HG03159 (cell line): ENCODE data around the gene TUBA3E.
A peak's percentile ranks its signal among the peaks of the same experiment; 100 is the strongest.
"Not testable (repeated sequence)": the region's sequence is repeated elsewhere in the genome, so short reads cannot be mapped to it uniquely, and the experiment has no call there.

Source experiments
- ATAC-seq: cut with Tn5 transposase; IDR thresholded peaks from one replicate; pipeline ENCODE4 v1.9.1; 2021; ENCODE audit warnings: mild to moderate bottlenecking, moderate library complexity; ENCODE audit not compliant: unreplicated experiment

The TUBA3E gene

GRCh38 chr2:130192451-130192850 lies 5.8 kb downstream of the TUBA3E start:
- not testable (repeated sequence) for ATAC-seq

- not testable (repeated sequence) for ATAC-seq
Observed at GRCh38 chr2:130191319-130191718, 6.9 kb downstream of the TUBA3E start.

GRCh38 chr2:130190237-130190636 lies 8.0 kb downstream of the TUBA3E start:
- ATAC-seq: no peak

- ATAC-seq: not testable (repeated sequence)
Observed at GRCh38 chr2:130188958-130189357, 9.3 kb downstream of the TUBA3E start.

- not testable (repeated sequence) for ATAC-seq
Observed at GRCh38 chr2:130187859-130188792, 10.1 kb downstream of the TUBA3E start.

- ATAC-seq: no peak
Observed at GRCh38 chr2:130187268-130187667, 11.0 kb downstream of the TUBA3E start.

GRCh38 chr2:130186391-130186790 lies 11.8 kb downstream of the TUBA3E start:
- no peak for ATAC-seq

- no peak for ATAC-seq
Observed at GRCh38 chr2:130185896-130186295, 12.3 kb downstream of the TUBA3E start.

GRCh38 chr2:130185436-130185835 lies 12.8 kb downstream of the TUBA3E start:
- ATAC-seq: no peak

GRCh38 chr2:130183512-130184373 lies 14.5 kb downstream of the TUBA3E start:
- ATAC-seq: no peak

- peak; percentile 18 for ATAC-seq
Observed at GRCh38 chr2:130182826-130183511, 15.3 kb downstream of the TUBA3E start.

- peak; percentile 83 for ATAC-seq
Observed at GRCh38 chr2:130181880-130182682, 16.2 kb downstream of the TUBA3E start, which contains the start of gene MZT2B. Gene MZT2B (plus strand): TSS chr2:130182262. CDS start chr2:130182283, 21 bp downstream.

- peak; percentile 64 for ATAC-seq
Observed at GRCh38 chr2:130181325-130181879, 16.8 kb downstream of the TUBA3E start, which contains the start of gene SMPD4. Gene SMPD4 (minus strand): TSS chr2:130181602. CDS start chr2:130176592, 5,010 bp downstream.

- not testable (repeated sequence) for ATAC-seq
Observed at GRCh38 chr2:130180404-130181324, 17.6 kb downstream of the TUBA3E start.

- ATAC-seq: not testable (repeated sequence)
Observed at GRCh38 chr2:130174866-130175265, 23.4 kb downstream of the TUBA3E start.

GRCh38 chr2:130169896-130170295 lies 28.3 kb downstream of the TUBA3E start:
- ATAC-seq: no peak

- ATAC-seq: not testable (repeated sequence)
Observed at GRCh38 chr2:130169163-130169562, 29.1 kb downstream of the TUBA3E start.

GRCh38 chr2:130166611-130167010 lies 31.6 kb downstream of the TUBA3E start:
- ATAC-seq: not testable (repeated sequence)
